Skeletal muscle tissue (tissue), 4 donors: Measurements from ENCODE around the gene CNOT6L. TPM values are rescaled to one million over a fixed set of nuclear protein-coding genes. Genes with fewer than 3 reads are reported as not detected.
"Not testable (repeated sequence)": the region's sequence is repeated elsewhere in the genome, so short reads cannot be mapped to it uniquely, and the experiment has no call there.

Experiments used
- H3K27ac ChIP-seq: one replicate; pipeline ENCODE4 v1.7.0; 2013; ENCODE audit warnings: mild to moderate bottlenecking, low read depth, low read length, inconsistent platforms
- H3K27me3 ChIP-seq, 3 donors: one replicate each; pipeline ENCODE4 v1.7.0; 2013; ENCODE audit warnings: low read length in 3 of 3; ENCODE audit not compliant: control insufficient read depth in 3 of 3, insufficient read depth in 3 of 3
- H3K36me3 ChIP-seq, 3 donors: one replicate each; pipeline ENCODE4 v1.7.0; 2013; ENCODE audit warnings: low read length in 3 of 3; ENCODE audit not compliant: control insufficient read depth in 3 of 3, insufficient read depth in 3 of 3
- H3K4me1 ChIP-seq, 3 donors: one replicate each; pipeline ENCODE4 v1.7.0; 2013; ENCODE audit warnings: low read length in 3 of 3, mild to moderate bottlenecking in 3 of 3; ENCODE audit not compliant: control insufficient read depth in 3 of 3, insufficient read depth in 3 of 3
- H3K4me3 ChIP-seq, 3 donors: one replicate each; pipeline ENCODE4 v1.7.0; 2013; ENCODE audit warnings: low read length in 3 of 3
- H3K9ac ChIP-seq, 3 donors: one replicate each; pipeline ENCODE4 v1.7.0; 2013; ENCODE audit warnings: low read length in 3 of 3, mild to moderate bottlenecking in 3 of 3, moderate library complexity in 2 of 3, low read depth in 1 of 3
- H3K9me3 ChIP-seq, 3 donors: one replicate each; pipeline ENCODE4 v1.7.0; 2013; ENCODE audit warnings: low read length in 3 of 3; ENCODE audit not compliant: control insufficient read depth in 3 of 3
- total RNA-seq: library from RNA; depleted of rRNA; stranded (reverse); fragments of >200 nt; gene quantifications from one replicate; pipeline ENCODE4 v1.2.3, GENCODE V29; 2014
- donor health status: Osteomylitis.

The CNOT6L gene
- total RNA-seq, 1 donor from 2014 or later, result 31.3 TPM

GRCh38 chr4:77728420-77728819 is 90.7 kb downstream of the CNOT6L start:
- no peaks in the 10 kb centered on the region for H3K27me3 ChIP-seq
- H3K9ac ChIP-seq, result no peak overlapping the region
- no peak overlapping the region for H3K4me3 ChIP-seq
- H3K36me3 ChIP-seq, result peaks cover 2 to 27% (median 22%) of the 10 kb centered on the region in 3 donors
- no peaks in the 10 kb centered on the region for H3K9me3 ChIP-seq
- H3K27ac ChIP-seq, result no peak overlapping the region
- H3K4me1 ChIP-seq, result no peaks in the 10 kb centered on the region

GRCh38 chr4:77721073-77721472 is 98.1 kb downstream of the CNOT6L start:
- Histone ChIP-seq H3K4me3 (no peak overlapping the region), H3K9me3 (no peaks in the 10 kb centered on the region), H3K27me3 (no peaks in the 10 kb centered on the region), H3K27ac (no peak overlapping the region), H3K36me3 (peaks cover 0 to 12% (median 6%) of the 10 kb centered on the region in 3 donors), H3K4me1 (no peaks in the 10 kb centered on the region), H3K9ac (no peak overlapping the region)

GRCh38 chr4:77718500-77718899 is 100.7 kb downstream of the CNOT6L start:
- H3K27me3 ChIP-seq, H3K36me3 ChIP-seq, H3K9me3 ChIP-seq, H3K4me1 ChIP-seq, H3K4me3 ChIP-seq, H3K9ac ChIP-seq, H3K27ac ChIP-seq: not testable (repeated sequence)

GRCh38 chr4:77715414-77716290 is 103.5 kb downstream of the CNOT6L start:
- no peak overlapping the region for H3K9ac ChIP-seq
- no peaks in the 10 kb centered on the region for H3K27me3 ChIP-seq
- H3K27ac ChIP-seq, result no peak overlapping the region
- H3K36me3 ChIP-seq, result peaks cover 0 to 4% (median 0%) of the 10 kb centered on the region in 3 donors
- H3K9me3 ChIP-seq, result no peaks in the 10 kb centered on the region
- no peaks in the 10 kb centered on the region for H3K4me1 ChIP-seq
- no peak overlapping the region for H3K4me3 ChIP-seq

GRCh38 chr4:77714514-77714913 is 104.7 kb downstream of the CNOT6L start:
- peaks cover 0 to 4% (median 0%) of the 10 kb centered on the region in 3 donors for H3K36me3 ChIP-seq
- no peak overlapping the region for H3K9ac ChIP-seq
- H3K27ac ChIP-seq, result no peak overlapping the region
- H3K27me3 ChIP-seq, result no peaks in the 10 kb centered on the region
- no peak overlapping the region for H3K4me3 ChIP-seq
- H3K4me1 ChIP-seq, result no peaks in the 10 kb centered on the region
- no peaks in the 10 kb centered on the region for H3K9me3 ChIP-seq

- Histone ChIP-seq H3K9ac (no peak overlapping the region), H3K27ac (no peak overlapping the region), H3K36me3 (peaks cover 0 to 4% (median 0%) of the 10 kb centered on the region in 3 donors), H3K4me3 (no peak overlapping the region), H3K4me1 (no peaks in the 10 kb centered on the region), H3K9me3 (no peaks in the 10 kb centered on the region), H3K27me3 (no peaks in the 10 kb centered on the region)
Observed at GRCh38 chr4:77713884-77714283, 105.3 kb downstream of the CNOT6L start.

- Histone ChIP-seq H3K9ac (no peak overlapping the region), H3K9me3 (no peaks in the 10 kb centered on the region), H3K36me3 (peaks cover 0 to 3% (median 0%) of the 10 kb centered on the region in 3 donors), H3K27ac (no peak overlapping the region), H3K4me1 (no peaks in the 10 kb centered on the region), H3K27me3 (no peaks in the 10 kb centered on the region), H3K4me3 (no peak overlapping the region)
Observed at GRCh38 chr4:77712675-77713074, 106.5 kb downstream of the CNOT6L start.

- Histone ChIP-seq H3K36me3 (no peaks in the 10 kb centered on the region), H3K4me1 (no peaks in the 10 kb centered on the region), H3K27ac (no peak overlapping the region), H3K4me3 (no peak overlapping the region), H3K9me3 (no peaks in the 10 kb centered on the region), H3K9ac (no peak overlapping the region), H3K27me3 (no peaks in the 10 kb centered on the region)
Observed at GRCh38 chr4:77711469-77711868, 107.7 kb downstream of the CNOT6L start.

GRCh38 chr4:77710684-77711083 is 108.5 kb downstream of the CNOT6L start:
- H3K9me3 ChIP-seq, result no peaks in the 10 kb centered on the region
- H3K27me3 ChIP-seq, result no peaks in the 10 kb centered on the region
- H3K9ac ChIP-seq, result no peak overlapping the region

GRCh38 chr4:77710059-77710458 is 109.1 kb downstream of the CNOT6L start:
- Histone ChIP-seq H3K27me3 (no peaks in the 10 kb centered on the region), H3K9ac (no peak overlapping the region), H3K9me3 (no peaks in the 10 kb centered on the region), H3K4me3 (no peak overlapping the region), H3K36me3 (no peaks in the 10 kb centered on the region), H3K27ac (no peak overlapping the region), H3K4me1 (no peaks in the 10 kb centered on the region)

More at GRCh38 chr4:77710684-77711083, 108.5 kb downstream of the CNOT6L start:
- Histone ChIP-seq H3K4me3 (no peak overlapping the region), H3K36me3 (no peaks in the 10 kb centered on the region), H3K27ac (no peak overlapping the region), H3K4me1 (no peaks in the 10 kb centered on the region)
